ENCODE results near the gene ROM1. TPM values are rescaled to one million over a fixed set of nuclear protein-coding genes. Genes with fewer than 3 reads are reported as not detected.
"Not testable (repeated sequence)": the region's sequence is repeated elsewhere in the genome, so short reads cannot be mapped to it uniquely, and the experiment has no call there.

The ROM1 gene
- total RNA-seq, 1 donor from 2014 or later: 1.7 TPM

DNA sequence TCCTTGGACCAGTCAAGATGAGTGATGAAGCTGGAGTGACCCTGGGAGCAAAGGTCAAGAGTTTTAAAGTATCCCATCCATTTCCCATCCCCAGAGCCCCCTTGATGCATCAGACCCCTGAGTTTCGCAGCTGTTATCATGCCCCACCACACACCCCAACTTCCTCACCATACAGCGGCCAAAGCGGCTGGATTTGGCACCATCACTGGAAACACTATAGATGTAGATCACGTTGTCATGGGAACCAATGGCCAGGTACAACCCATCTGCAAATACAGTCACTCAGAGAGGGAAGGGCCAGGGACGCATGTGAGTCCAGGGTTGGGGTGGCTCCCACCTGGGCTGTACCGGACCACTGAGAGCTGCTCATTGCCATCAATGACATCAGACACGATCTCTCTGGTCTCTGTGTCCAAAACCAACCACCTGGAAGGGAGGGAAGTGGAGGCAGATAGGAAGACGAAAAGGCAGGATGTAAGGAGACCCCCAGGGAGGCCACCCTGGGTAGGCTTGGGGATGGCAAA lies 9.2 kb upstream of the ROM1 start:
- ATAC-seq: no peak
- DNase-seq: peak; percentile 22
- intact Hi-C loops (cut with micrococcal nuclease): no loop called here

DNA sequence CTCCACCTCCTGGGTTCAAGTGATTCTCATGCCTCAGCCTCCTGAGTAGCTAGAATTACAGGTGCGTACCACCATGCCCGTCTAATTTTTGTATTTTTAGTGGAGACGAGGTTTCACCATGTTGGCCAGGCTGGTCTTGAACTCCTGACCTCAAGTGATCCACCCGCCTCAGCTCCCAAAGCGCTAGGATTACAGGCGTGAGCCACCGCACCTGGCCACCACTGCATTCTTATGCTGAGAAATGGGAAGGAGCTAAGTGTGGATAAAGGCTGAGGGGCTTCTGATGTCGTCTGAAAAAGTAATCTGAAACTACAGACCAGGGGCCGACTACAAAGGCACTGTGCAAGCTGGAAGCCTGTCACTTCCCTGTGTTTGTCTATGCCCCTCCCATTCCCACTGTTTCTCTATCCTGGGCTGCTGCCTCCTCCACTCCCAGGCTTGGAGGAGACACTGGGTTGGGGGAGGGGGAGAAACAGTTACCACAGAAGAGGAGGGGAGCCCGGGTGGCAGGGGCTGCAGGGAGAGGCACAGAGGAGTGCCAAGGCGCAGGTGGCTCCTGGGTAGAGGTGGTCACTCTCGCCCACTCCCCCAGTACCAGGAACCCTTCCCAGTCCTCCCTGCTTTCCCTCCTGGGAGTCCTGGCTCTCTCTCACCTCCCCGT lies 8.5 kb upstream of the ROM1 start:
- DNase-seq (peak; percentile 25), ATAC-seq (no peak)
- intact Hi-C loops (cut with micrococcal nuclease): no loop called here

DNA sequence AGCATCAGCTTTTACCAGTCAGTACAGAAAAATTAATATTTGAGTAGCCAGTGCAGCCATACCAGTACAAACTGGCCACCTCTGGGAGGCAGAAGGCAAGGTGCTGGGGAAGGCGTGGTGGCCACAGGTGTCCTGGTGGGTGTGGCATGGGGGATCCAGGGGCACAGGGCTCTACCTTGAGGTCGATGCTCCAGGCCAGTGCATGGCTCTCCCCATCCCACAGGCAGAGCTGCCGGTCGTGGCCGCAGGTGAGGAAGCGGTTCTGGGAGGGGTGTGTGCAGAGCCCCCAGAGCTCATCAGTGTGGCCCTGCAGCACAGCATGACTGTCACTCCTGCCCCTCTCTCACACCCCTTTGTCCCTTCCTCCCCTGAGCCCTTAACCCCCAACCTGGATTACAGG lies 7.6 kb upstream of the ROM1 start:
- intact Hi-C loops (cut with micrococcal nuclease): no loop called here
- no peak for ATAC-seq
- peak; percentile 9 for DNase-seq

DNA sequence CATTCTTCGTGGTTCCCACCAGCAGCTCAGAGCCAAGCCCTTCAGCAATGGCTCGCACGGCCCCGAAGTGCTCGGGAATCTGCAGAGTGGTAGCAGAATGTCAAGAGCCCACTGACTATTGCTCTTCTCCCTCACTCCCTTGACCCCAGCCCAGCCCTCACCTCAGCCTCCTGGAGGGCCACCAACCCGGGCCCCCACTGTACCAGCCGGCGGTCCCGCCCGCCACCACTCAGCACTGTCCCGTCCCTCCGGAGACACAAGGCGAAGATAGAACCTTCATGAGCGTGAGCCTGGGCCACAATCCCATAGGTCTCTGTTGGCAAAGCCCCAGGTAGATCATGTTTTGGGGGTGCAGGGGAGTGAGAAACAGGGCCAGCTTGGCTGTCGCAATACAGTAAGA lies 7.2 kb upstream of the ROM1 start:
- intact Hi-C loops (cut with micrococcal nuclease): no loop called here
- DNase-seq (peak; percentile 21), ATAC-seq (no peak)

DNA sequence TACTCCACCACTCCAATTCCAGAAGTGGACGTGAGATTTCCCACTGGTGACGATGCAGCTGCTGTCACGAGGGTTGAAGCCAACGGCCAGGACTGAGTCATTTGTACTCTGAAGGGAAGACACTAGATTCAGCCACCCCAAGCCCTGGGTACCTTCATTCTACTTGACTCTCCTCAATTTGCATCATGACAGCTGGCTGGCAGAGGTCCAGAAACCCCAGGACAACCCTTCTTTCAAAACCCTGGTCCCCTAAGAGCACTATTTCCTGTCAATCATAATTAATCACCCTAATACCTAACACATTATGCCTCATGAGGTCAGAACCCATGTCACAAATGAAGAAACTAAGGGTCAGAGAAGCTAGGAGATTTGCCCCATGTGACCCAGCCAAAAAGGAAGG lies 5.3 kb upstream of the ROM1 start:
- intact Hi-C loops (cut with micrococcal nuclease): no loop called here

DNA sequence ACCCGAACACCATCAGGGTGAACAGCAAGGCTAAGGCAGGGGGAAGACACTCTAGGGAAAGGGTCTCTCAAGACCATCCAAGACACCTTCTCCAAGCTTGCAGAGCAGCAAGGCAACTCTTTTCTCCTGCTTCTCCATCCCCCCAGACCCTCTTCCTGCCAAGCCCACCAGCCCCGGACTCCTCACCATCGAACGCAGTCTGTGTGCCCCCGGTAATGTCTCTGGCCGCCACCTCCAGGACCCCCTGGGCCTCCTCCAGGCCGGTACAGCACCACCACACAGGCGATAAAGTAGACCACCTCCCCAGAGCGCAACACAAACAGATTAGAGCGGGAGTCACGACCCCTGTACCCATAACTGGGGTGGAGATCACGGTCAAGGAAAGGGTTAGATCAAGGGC lies 4.3 kb upstream of the ROM1 start:
- intact Hi-C loops (cut with micrococcal nuclease): no loop called here
- DNase-seq (peak; percentile 7), ATAC-seq (no peak)

More for the DNA sequence above, 5.3 kb upstream of the ROM1 start:
- ATAC-seq: no peak
- peak; percentile 20 for DNase-seq

DNA sequence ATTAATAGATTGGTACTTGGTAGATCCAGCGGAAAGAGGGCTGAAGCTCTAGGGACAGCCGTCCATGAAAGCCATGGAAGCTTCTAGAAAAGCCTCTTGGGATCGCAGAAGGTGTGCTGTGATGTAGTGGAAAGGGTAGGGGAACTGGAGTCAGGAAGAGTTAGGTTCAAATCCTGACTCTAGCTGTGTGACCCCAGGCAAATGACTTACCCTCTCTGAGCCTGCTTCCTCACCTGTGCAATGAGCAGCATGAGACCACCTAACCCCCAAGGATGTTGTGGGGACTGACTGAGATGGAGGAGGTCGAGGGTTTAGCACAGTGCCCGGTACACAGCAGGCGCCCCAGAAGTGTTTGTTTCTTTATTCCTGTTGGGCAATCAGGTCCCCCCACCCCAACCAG lies 2.7 kb upstream of the ROM1 start:
- no peak for ATAC-seq
- no peak for DNase-seq
- intact Hi-C loops (cut with micrococcal nuclease): no loop called here

DNA sequence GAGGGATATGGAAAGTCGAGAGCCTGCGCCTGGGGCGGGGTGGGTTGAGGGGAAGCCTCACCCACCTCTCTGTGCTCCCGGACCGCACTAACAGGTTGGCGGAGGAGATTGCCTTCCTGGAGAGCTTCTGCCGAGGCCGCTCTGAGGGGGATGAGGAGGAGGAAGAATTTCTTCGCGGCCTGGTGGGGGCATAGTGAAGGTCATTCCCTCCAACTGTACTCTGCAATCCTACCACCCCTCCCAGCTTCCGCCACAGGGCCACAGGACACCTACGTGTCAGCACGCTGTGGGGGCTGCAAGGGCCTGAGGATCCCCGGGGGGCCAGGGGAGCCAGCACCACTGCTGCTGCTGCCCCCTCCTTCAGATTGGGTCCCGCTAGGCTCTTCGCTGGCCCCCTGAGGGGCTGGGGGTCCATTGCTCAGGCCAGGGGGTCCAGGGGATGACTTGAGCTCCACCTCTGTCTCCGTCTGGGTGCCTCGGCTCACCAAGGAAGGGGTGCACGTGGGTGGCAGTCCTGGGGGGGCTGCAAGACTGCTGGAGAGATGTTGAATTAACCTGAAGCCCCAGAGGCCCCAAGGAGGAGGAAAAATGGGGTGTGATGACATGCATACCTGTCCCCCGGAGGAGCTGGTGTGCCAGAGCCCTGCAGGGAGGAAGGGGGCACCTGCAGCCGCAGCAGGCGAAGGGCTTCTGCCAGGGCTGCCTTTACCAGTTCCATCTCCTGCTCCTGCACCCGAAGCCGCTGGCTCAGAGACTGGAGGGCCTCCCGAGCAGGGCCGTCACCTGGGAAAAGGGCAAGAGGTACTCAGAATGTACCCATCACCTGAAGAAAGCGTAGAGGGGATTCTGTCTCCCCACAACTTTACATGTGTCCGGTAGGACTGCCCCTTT lies 2.0 kb upstream of the ROM1 start:
- DNase-seq (no peak), ATAC-seq (no peak)
- intact Hi-C loops (cut with micrococcal nuclease): no loop called here

DNA sequence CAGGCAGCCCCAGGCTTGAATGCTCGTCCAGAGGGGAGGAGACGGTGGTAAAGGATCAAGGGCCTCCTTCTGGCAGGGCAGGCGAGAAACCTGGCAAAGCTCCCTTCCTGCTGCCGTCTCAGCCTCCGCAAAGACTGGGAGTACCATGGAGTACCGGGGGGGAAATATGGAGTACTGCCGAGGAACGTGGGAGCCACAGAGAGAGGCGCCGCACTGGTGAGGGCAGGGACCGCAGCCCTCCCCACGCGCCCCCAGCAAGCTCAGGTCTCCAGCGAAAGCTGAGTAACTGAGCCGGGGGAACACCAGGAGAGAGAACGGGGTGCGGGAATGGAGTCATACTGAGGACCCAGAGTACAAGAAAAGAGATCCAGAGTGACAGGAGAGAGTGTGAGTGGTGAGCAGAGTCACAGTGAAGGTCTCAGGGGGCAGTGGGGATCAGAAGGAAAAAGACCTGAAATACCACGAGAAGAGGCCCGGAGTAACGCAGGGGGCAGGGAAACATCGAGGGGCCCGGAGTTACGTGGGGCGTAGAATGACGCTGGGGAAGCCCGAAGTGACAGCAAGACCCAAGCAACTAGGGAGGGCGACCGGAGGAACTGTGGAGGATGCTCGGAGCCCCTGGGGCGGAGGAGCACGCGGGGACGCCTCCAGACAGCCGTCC lies 1.2 kb upstream of the ROM1 start:
- DNase-seq: peak; percentile 55
- intact Hi-C loops (cut with micrococcal nuclease): no loop called here
- peak; percentile 4 for ATAC-seq

DNA sequence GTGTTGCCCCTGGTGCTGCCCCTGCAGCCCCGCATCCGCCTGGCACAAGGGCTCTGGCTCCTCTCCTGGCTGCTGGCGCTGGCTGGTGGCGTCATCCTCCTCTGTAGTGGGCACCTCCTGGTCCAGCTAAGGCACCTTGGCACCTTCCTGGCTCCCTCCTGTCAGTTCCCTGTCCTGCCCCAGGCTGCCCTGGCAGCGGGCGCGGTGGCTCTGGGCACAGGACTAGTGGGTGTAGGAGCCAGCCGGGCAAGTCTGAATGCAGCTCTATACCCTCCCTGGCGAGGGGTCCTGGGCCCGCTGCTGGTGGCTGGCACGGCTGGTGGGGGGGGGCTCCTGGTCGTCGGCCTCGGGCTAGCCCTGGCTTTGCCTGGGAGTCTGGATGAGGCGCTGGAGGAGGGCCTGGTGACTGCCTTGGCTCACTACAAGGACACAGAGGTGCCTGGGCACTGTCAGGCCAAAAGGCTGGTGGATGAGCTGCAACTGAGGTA lies 278 bp downstream of the ROM1 start:
- intact Hi-C loops (cut with micrococcal nuclease): no loop called here
- peak; percentile 2 for ATAC-seq
- no peak for DNase-seq

DNA sequence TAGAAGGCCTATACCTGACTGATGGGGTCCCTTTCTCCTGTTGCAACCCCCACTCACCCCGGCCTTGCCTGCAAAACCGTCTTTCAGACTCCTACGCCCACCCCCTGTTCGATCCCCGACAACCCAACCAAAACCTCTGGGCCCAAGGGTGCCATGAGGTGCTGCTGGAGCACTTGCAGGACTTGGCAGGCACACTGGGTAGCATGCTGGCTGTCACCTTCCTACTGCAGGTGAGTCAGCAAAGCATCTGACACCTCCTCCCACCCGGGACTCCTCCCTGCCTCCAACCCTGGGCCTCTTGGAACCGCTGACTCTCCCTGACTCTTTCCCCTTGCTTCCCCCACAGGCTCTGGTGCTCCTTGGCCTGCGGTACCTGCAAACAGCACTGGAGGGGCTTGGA lies 1.2 kb downstream of the ROM1 start:
- DNase-seq: no peak
- no peak for ATAC-seq
- intact Hi-C loops (cut with micrococcal nuclease): no loop called here

DNA sequence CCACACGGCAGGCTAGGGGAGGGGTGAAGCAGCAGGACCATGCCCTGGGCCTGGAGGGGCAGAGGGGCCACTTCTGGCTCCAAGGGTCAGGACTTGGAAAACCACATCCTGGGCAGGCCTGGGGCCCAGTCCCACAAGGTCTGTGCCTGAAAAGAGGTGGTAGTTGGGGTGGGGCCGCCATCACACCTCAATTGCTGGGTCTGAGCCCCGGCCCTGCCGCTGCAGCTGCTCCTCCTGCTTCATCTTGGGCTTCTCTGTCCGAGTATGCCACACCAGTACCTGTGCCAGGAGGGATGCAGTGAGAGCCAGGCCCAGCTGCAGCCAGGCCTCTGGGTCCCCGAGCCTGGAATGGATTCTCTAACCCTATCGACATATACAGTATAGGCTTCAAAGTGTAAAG lies 2.5 kb downstream of the ROM1 start:
- intact Hi-C loops (cut with micrococcal nuclease): no loop called here
- DNase-seq: no peak
- ATAC-seq: no peak

DNA sequence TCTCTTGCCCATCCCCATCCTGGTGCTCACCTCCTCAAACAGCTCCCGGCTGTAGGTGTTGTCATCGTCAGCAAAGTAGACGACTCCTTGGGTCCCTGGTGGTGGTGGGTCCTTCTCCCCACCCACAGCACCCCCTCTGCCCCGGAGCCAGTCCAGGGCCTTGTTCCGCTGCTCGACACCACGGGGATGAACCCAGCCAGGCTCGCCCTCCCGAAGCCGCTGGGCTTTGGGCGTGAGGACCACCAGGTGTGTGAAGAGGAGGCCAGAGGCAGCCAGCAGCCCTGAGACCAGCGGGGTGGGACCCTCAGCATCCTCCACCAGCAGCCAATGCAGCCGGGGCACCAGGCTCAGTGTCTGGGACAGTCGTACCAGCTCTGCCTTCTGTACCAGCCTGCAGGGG lies 3.9 kb downstream of the ROM1 start:
- ATAC-seq; DNase-seq; intact Hi-C loops (cut with micrococcal nuclease): not testable (repeated sequence)

DNA sequence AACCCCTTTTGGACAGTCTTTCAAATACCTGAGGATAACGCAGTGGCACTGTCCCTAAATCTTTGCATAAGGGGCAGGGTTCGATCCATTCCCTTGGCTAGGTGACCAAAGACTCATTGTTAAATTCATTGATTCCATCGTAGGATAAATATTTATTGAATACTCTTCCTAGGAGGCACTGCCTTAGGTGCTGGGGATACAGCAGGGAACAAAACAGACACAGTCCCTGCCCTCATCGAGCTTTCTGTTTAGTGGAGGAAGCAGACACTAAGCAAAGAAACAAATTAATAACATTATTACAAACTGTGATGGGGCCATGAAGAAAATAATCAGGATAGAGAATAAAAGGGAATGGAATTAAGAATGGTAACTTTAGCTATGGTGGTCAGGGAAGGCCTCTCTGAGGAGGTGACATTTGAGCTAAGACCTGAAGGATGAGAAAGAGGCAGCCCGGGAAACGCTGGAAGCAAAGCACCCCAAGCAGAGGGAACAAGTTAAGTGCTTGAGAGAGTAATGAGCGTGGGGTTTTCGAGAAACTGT lies 8.0 kb downstream of the ROM1 start:
- no peak for ATAC-seq
- intact Hi-C loops (cut with micrococcal nuclease): no loop called here
- no peak for DNase-seq

DNA sequence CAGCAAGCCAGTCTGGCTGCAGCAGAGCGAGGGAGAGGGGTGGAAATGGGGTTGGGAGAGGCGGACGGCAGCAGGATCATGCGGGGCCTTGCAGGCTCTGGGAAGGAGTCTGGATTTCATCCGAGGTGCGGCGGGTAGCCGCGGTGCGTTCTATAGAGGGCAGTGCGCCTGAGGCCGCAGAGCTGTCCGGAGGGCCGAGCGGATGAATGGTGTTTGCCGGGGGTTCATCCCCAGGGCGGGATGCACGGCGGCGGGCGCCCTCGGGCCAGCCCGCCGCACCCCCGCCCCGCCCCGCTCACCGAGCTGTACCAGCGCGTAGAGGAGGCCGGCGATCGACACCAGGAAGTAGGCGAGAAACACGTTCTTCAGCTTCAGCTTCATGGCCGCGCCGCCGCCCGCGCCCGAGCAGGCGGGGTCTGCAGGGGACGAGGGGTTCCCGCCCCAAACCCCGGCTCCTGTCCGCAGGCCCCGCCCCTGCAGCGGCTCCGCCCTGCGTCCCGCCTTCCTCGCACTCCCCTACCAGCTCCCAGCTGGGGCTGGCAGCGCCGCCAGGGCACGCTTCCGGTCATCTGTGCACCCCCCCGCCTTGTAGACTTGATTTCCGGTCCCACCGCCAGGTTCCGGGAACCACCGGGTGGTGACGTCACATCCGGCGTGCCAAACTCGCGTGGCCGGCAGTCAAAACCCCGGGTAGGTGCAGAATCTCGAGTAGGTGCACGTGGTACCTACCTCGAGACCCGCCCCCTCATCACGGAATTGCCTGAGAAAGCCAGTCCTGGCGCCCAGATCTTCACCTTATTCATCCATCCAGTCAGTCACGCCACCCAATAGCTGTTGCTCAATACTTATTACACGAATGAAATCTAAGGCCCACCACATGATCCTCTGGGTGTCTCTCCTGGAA lies 8.8 kb downstream of the ROM1 start, which contains the start of gene B3GAT3:
B3GAT3 (minus strand) TSS at position 420 of the 904 bp plus-strand sequence; CDS start at position 381, 39 bp downstream.
- DNase-seq (peak; percentile 99), ATAC-seq (peak; percentile 99)
- intact Hi-C loops (cut with micrococcal nuclease): no loop called here

DNA sequence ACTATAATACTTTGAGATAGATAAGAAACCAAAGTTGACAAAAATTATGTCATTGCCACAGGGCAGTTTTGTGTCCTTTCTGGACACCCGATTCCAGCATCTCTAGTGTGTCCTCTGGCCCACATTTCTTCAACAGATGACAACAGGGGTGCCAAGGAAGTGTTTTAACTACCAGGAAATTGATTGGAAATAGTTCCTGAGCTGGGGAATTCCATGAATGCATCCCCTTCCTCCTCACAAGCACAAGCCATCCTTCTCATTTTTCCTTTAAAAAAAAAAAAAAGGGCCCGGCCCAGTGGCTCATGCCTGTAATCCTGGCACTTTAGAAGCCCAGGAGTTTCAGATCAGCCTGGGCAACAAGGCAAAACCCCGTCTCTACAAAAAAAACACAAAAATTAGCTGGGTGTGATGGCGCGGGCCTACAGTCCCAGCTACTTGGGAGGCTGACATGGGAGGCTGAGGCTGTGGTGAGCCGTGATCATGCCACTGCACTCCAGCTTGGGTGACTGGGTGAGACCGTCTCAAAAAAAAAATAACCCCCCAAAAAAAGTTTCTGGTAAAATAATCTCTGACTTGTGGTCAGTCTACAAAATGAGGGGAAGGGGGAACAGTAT lies 9.5 kb downstream of the ROM1 start:
- ATAC-seq (no peak), DNase-seq (no peak)
- intact Hi-C loops (cut with micrococcal nuclease): no loop called here

DNA sequence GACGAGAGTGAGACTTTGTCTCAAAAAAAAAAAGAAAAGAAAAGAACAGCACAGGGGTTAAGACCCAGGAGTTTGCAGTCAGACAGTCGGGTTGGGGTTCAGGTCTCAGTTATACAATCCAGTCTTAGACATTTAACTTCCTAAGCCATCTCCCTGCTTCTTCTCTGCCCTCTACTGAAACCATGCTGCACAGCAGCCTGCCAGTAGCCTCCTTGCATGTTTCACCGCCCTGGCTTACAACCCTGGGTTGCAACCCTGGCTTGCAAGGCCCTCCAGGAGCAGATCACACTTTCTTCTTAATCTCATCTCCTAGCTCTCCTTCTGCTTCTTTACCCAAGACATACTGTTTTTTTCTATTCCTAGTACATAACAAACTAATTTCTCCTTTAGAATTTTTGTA lies 14.7 kb downstream of the ROM1 start:
- ATAC-seq (no peak), DNase-seq (no peak)
- intact Hi-C loops (cut with micrococcal nuclease): no loop called here

DNA sequence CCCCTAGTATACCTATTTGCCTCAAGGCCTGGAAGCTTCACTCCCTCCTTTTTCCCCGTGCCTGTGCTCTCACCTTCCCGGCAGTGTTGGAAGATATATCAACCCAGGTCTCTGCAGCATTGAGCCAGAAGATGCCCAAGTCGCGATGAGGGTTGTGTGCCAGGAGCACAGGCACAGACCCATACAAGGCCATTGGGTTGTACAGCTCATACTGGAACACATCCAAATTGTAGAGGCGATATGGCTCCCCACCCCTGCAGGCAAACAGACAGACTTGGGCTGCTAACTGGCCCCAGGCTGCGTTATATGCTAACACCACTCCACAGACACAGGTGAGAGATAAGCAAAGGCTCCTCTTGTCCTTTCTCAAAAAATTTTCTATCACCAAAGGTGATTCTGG lies 19.4 kb downstream of the ROM1 start:
- DNase-seq (no peak), ATAC-seq (no peak)
- intact Hi-C loops (cut with micrococcal nuclease): no loop called here
